Measurements from ENCODE around the gene NTN5. TPM values are rescaled to one million over a fixed set of nuclear protein-coding genes. Genes with fewer than 3 reads are reported as not detected.

The NTN5 gene
- total RNA-seq, 1 donor from 2014 or later, result 0.30 TPM

DNA sequence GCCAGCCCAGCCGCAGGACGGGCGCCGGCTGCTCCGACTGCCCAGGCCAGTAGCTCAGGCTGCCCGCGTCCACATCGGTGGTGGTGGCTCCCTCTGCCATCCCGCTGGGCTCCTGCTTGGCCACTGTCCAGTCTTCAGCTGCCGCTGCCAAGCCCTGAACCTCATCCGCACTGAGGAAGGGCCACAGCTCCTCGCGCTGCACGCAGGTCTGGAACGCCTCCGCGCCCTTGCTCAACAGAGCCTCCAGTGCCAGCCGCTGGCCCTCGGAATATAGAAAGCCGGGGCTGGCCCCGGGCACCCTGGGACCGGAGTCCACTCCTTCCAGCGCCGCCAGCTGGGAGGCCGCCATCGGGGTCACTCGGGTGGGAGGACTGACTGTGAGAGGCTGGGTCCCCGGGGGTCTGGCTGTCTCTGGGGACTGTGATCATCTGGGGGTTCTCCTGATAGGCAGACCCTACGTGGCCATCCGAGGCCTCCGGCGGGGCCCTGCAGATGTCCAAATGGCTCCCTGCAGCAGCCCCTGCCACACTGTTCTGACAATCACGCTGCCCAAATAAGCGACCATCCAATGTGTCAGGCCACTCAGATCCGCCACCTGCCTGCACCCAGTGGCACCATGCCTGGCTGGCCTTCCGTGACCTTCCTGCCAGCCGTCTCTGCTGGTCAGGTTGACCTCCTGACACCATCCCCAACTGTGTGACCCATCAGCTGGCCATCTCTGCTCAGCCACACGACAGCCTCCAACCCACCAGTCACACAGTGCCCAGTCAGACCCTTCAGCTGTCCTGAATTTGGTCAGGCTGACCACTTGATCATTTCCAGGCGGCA, 59.6 kb downstream of the NTN5 start:
- Mint-ChIP-seq H3K9me3 (no peaks in the 10 kb centered on the region), H3K27ac (peak overlapping the region; percentile 34), H3K36me3 (ENCODE audit: low read depth) (peaks cover 43% of the 10 kb centered on the region), H3K4me1 (peaks cover 15% of the 10 kb centered on the region), H3K4me3 (no peak overlapping the region), H3K27me3 (no peaks in the 10 kb centered on the region)
- DNase-seq, result no peak
- intact Hi-C loops (cut with micrococcal nuclease), result no loop called here

DNA sequence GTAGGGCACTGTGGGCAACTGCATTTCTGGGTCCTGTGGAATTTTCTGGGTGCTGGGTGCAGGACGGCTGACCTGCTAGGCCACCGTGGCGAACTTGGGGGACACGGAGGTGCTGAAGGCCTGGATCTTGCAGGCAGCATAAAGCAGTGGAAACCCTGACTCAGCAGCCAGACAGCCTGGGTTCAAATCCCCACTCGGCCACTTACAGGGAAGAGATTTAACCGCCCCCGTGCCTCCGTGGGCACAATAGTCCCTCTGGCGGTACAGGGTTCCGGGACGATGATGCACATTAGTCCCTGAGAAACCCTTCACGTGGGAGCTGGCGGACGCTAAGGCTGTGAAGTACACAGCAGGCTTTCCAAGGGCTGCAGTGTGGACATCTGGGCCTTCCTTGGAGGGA, 60.9 kb downstream of the NTN5 start:
- H3K4me1 Mint-ChIP-seq, result peaks cover 11% of the 10 kb centered on the region
- peaks cover 29% of the 10 kb centered on the region for H3K36me3 Mint-ChIP-seq (ENCODE audit: low read depth)
- no peak overlapping the region for H3K27ac Mint-ChIP-seq
- no peaks in the 10 kb centered on the region for H3K27me3 Mint-ChIP-seq
- no peak for DNase-seq
- no peaks in the 10 kb centered on the region for H3K9me3 Mint-ChIP-seq
- no peak overlapping the region for H3K4me3 Mint-ChIP-seq
- intact Hi-C loops (cut with micrococcal nuclease), result no loop called here

Other genes starting within 250 kb of the NTN5 start
- gene GRWD1, start 227.0 kb downstream of the NTN5 start, total RNA-seq, result 89.1 and 90.6 TPM in 2 replicates
- 2.4 TPM in 2 replicates for gene KCNJ14, start 217.4 kb downstream of the NTN5 start, total RNA-seq
- gene CYTH2, start 203.6 kb downstream of the NTN5 start, total RNA-seq, result 30.6 and 31.6 TPM in 2 replicates
- 3.0 and 3.6 TPM in 2 replicates for gene LMTK3, start 161.2 kb downstream of the NTN5 start, total RNA-seq
- not detected in 2 replicates for gene SULT2B1, start 120.8 kb downstream of the NTN5 start, total RNA-seq
- gene SPACA4, start 66.3 kb downstream of the NTN5 start, total RNA-seq, result not detected in 2 replicates
- 5.1 and 6.4 TPM in 2 replicates for gene FAM83E, start 57.9 kb downstream of the NTN5 start, total RNA-seq
- gene RPL18, start 53.8 kb downstream of the NTN5 start, total RNA-seq, result 1,885 and 1,938 TPM in 2 replicates
- gene SPHK2, start 53.5 kb downstream of the NTN5 start, total RNA-seq, result 36.4 and 39.0 TPM in 2 replicates
- 10.7 and 11.2 TPM in 2 replicates for gene DBP, start 35.6 kb downstream of the NTN5 start, total RNA-seq
- gene CA11, start 26.8 kb downstream of the NTN5 start, total RNA-seq, result 10.9 and 12.5 TPM in 2 replicates
- not detected in 2 replicates for gene FUT2, start 23.0 kb upstream of the NTN5 start, total RNA-seq
- 1.2 and 1.4 TPM in 2 replicates for gene MAMSTR, start 46.7 kb upstream of the NTN5 start, total RNA-seq
- 0.71 and 0.82 TPM in 2 replicates for gene RASIP1, start 67.6 kb upstream of the NTN5 start, total RNA-seq
- gene IZUMO1, start 73.9 kb upstream of the NTN5 start, total RNA-seq, result 0.21 TPM in 1 of 2 replicates, not detected in the other
- gene FUT1, start 79.6 kb upstream of the NTN5 start, total RNA-seq, result 0.23 and 0.26 TPM in 2 replicates
- not detected in 2 replicates for gene FGF21, start 82.5 kb upstream of the NTN5 start, total RNA-seq
- gene BCAT2, start 138.0 kb upstream of the NTN5 start, total RNA-seq, result 90.3 and 95.7 TPM in 2 replicates
- 0.44 and 0.47 TPM in 2 replicates for gene HSD17B14, start 163.5 kb upstream of the NTN5 start, total RNA-seq
- gene PLEKHA4, start 195.6 kb upstream of the NTN5 start, total RNA-seq, result 1.8 and 1.9 TPM in 2 replicates
- gene PPP1R15A, start 199.4 kb upstream of the NTN5 start, total RNA-seq, result 40.5 and 42.1 TPM in 2 replicates
- gene TULP2, start 225.7 kb upstream of the NTN5 start, total RNA-seq, result not detected in 2 replicates
- 116 and 117 TPM in 2 replicates for gene NUCB1, start 227.3 kb upstream of the NTN5 start, total RNA-seq